ENCODE data around the gene CPT1B.

CPT1B gene

GRCh38 chr22:50528682-50529415 is 49.4 kb downstream of the CPT1B start:
- no peaks in the 10 kb centered on the region for H3K9me3 ChIP-seq (ENCODE audit: control insufficient read depth, low read length)
- no peak for DNase-seq
- no peaks in the 10 kb centered on the region for H3K27me3 ChIP-seq (replicated peaks; ENCODE audit: control insufficient read depth, insufficient read depth, low read length, poor library complexity, severe bottlenecking)
- H3K27ac ChIP-seq (ENCODE audit: insufficient read depth, low read length, poor library complexity, severe bottlenecking) = peak overlapping the region; percentile 97
- peaks cover 47% of the 10 kb centered on the region for H3K4me1 ChIP-seq (ENCODE audit: control insufficient read depth, insufficient read depth, low read length, poor library complexity, severe bottlenecking)
- H3K4me3 ChIP-seq (ENCODE audit: insufficient read depth, low read depth, low read length, poor library complexity, severe bottlenecking) = no peak overlapping the region
- H3K36me3 ChIP-seq (ENCODE audit: control insufficient read depth, insufficient read depth, low read length) = no peaks in the 10 kb centered on the region

- no peak for DNase-seq
- Histone ChIP-seq H3K27me3 (replicated peaks; ENCODE audit: control insufficient read depth, insufficient read depth, low read length, poor library complexity, severe bottlenecking) (no peaks in the 10 kb centered on the region), H3K9me3 (ENCODE audit: control insufficient read depth, low read length) (no peaks in the 10 kb centered on the region), H3K4me1 (ENCODE audit: control insufficient read depth, insufficient read depth, low read length, poor library complexity, severe bottlenecking) (peaks cover 44% of the 10 kb centered on the region), H3K36me3 (ENCODE audit: control insufficient read depth, insufficient read depth, low read length) (peaks cover 5% of the 10 kb centered on the region), H3K27ac (ENCODE audit: insufficient read depth, low read length, poor library complexity, severe bottlenecking) (peak overlapping the region; percentile 97), H3K4me3 (ENCODE audit: insufficient read depth, low read depth, low read length, poor library complexity, severe bottlenecking) (no peak overlapping the region)
These were observed 50.1 kb downstream of the CPT1B start for GRCh38 chr22:50527921-50528681.

- no peak for DNase-seq
- Histone ChIP-seq H3K9me3 (ENCODE audit: control insufficient read depth, low read length) (no peaks in the 10 kb centered on the region), H3K4me3 (ENCODE audit: insufficient read depth, low read depth, low read length, poor library complexity, severe bottlenecking) (peak overlapping the region; percentile 71), H3K4me1 (ENCODE audit: control insufficient read depth, insufficient read depth, low read length, poor library complexity, severe bottlenecking) (peaks cover 43% of the 10 kb centered on the region), H3K27me3 (replicated peaks; ENCODE audit: control insufficient read depth, insufficient read depth, low read length, poor library complexity, severe bottlenecking) (no peaks in the 10 kb centered on the region), H3K36me3 (ENCODE audit: control insufficient read depth, insufficient read depth, low read length) (peaks cover 14% of the 10 kb centered on the region), H3K27ac (ENCODE audit: insufficient read depth, low read length, poor library complexity, severe bottlenecking) (peak overlapping the region; percentile 94)
These were observed 51.1 kb downstream of the CPT1B start for GRCh38 chr22:50526834-50527801.

GRCh38 chr22:50526108-50526833 is 52.0 kb downstream of the CPT1B start:
- Histone ChIP-seq H3K9me3 (ENCODE audit: control insufficient read depth, low read length) (no peaks in the 10 kb centered on the region), H3K27ac (ENCODE audit: insufficient read depth, low read length, poor library complexity, severe bottlenecking) (peak overlapping the region; percentile 94), H3K36me3 (ENCODE audit: control insufficient read depth, insufficient read depth, low read length) (peaks cover 19% of the 10 kb centered on the region), H3K27me3 (replicated peaks; ENCODE audit: control insufficient read depth, insufficient read depth, low read length, poor library complexity, severe bottlenecking) (no peaks in the 10 kb centered on the region), H3K4me3 (ENCODE audit: insufficient read depth, low read depth, low read length, poor library complexity, severe bottlenecking) (peak overlapping the region; percentile 71), H3K4me1 (ENCODE audit: control insufficient read depth, insufficient read depth, low read length, poor library complexity, severe bottlenecking) (peaks cover 39% of the 10 kb centered on the region)
- peak; percentile 73 to 82 (median 81) for DNase-seq

GRCh38 chr22:50525858-50526107 is 52.4 kb downstream of the CPT1B start:
- peaks cover 38% of the 10 kb centered on the region for H3K4me1 ChIP-seq (ENCODE audit: control insufficient read depth, insufficient read depth, low read length, poor library complexity, severe bottlenecking)

GRCh38 chr22:50525104-50525857 is 52.9 kb downstream of the CPT1B start, which contains the start of gene SCO2:
TSS of gene SCO2 (minus strand) at chr22:50525598. CDS start at chr22:50524411, 1,187 bp downstream.
- no peaks in the 10 kb centered on the region for H3K27me3 ChIP-seq (replicated peaks; ENCODE audit: control insufficient read depth, insufficient read depth, low read length, poor library complexity, severe bottlenecking)
- peaks cover 33% of the 10 kb centered on the region for H3K4me1 ChIP-seq (ENCODE audit: control insufficient read depth, insufficient read depth, low read length, poor library complexity, severe bottlenecking)
- peak within 1 kb of the TSS; percentile 71 for H3K4me3 ChIP-seq (ENCODE audit: insufficient read depth, low read depth, low read length, poor library complexity, severe bottlenecking)
- no peaks in the 10 kb centered on the region for H3K9me3 ChIP-seq (ENCODE audit: control insufficient read depth, low read length)
- peaks cover 24% of the 10 kb centered on the region for H3K36me3 ChIP-seq (ENCODE audit: control insufficient read depth, insufficient read depth, low read length)
- H3K27ac ChIP-seq (ENCODE audit: insufficient read depth, low read length, poor library complexity, severe bottlenecking) = peak within 1 kb of the TSS; percentile 94
- DNase-seq = peak; percentile 93 to 97 (median 96)

More at GRCh38 chr22:50525858-50526107, 52.4 kb downstream of the CPT1B start:
- DNase-seq = no peak
- Histone ChIP-seq H3K9me3 (ENCODE audit: control insufficient read depth, low read length) (no peaks in the 10 kb centered on the region), H3K36me3 (ENCODE audit: control insufficient read depth, insufficient read depth, low read length) (peaks cover 21% of the 10 kb centered on the region), H3K27ac (ENCODE audit: insufficient read depth, low read length, poor library complexity, severe bottlenecking) (peak overlapping the region; percentile 94), H3K4me3 (ENCODE audit: insufficient read depth, low read depth, low read length, poor library complexity, severe bottlenecking) (peak overlapping the region; percentile 71), H3K27me3 (replicated peaks; ENCODE audit: control insufficient read depth, insufficient read depth, low read length, poor library complexity, severe bottlenecking) (no peaks in the 10 kb centered on the region)

GRCh38 chr22:50524676-50525103 is 53.5 kb downstream of the CPT1B start:
- Histone ChIP-seq H3K4me3 (ENCODE audit: insufficient read depth, low read depth, low read length, poor library complexity, severe bottlenecking) (peak overlapping the region; percentile 71), H3K4me1 (ENCODE audit: control insufficient read depth, insufficient read depth, low read length, poor library complexity, severe bottlenecking) (peaks cover 29% of the 10 kb centered on the region), H3K27me3 (replicated peaks; ENCODE audit: control insufficient read depth, insufficient read depth, low read length, poor library complexity, severe bottlenecking) (no peaks in the 10 kb centered on the region), H3K9me3 (ENCODE audit: control insufficient read depth, low read length) (no peaks in the 10 kb centered on the region), H3K36me3 (ENCODE audit: control insufficient read depth, insufficient read depth, low read length) (peaks cover 25% of the 10 kb centered on the region), H3K27ac (ENCODE audit: insufficient read depth, low read length, poor library complexity, severe bottlenecking) (peak overlapping the region; percentile 94)
- no peak for DNase-seq

- no peak for DNase-seq
- Histone ChIP-seq H3K4me3 (ENCODE audit: insufficient read depth, low read depth, low read length, poor library complexity, severe bottlenecking) (peak overlapping the region; percentile 71), H3K27me3 (replicated peaks; ENCODE audit: control insufficient read depth, insufficient read depth, low read length, poor library complexity, severe bottlenecking) (no peaks in the 10 kb centered on the region), H3K4me1 (ENCODE audit: control insufficient read depth, insufficient read depth, low read length, poor library complexity, severe bottlenecking) (peaks cover 29% of the 10 kb centered on the region), H3K27ac (ENCODE audit: insufficient read depth, low read length, poor library complexity, severe bottlenecking) (peak overlapping the region; percentile 94), H3K9me3 (ENCODE audit: control insufficient read depth, low read length) (no peaks in the 10 kb centered on the region), H3K36me3 (ENCODE audit: control insufficient read depth, insufficient read depth, low read length) (peaks cover 31% of the 10 kb centered on the region)
These were observed 54.2 kb downstream of the CPT1B start for GRCh38 chr22:50523806-50524675.

All from effector memory CD4-positive, alpha-beta T cell (primary cell).